Measurements from ENCODE around the gene TKT. TPM values are rescaled to one million over a fixed set of nuclear protein-coding genes. Genes with fewer than 3 reads are reported as not detected.
A peak's percentile ranks its signal among the peaks of the same experiment; 100 is the strongest.

The TKT gene
- total and polyA plus RNA-seq, 2 of the 8 experiments (the other 6 are each of a cell fraction or from before 2014, with no cell fraction given), result 418 to 986 TPM

DNA sequence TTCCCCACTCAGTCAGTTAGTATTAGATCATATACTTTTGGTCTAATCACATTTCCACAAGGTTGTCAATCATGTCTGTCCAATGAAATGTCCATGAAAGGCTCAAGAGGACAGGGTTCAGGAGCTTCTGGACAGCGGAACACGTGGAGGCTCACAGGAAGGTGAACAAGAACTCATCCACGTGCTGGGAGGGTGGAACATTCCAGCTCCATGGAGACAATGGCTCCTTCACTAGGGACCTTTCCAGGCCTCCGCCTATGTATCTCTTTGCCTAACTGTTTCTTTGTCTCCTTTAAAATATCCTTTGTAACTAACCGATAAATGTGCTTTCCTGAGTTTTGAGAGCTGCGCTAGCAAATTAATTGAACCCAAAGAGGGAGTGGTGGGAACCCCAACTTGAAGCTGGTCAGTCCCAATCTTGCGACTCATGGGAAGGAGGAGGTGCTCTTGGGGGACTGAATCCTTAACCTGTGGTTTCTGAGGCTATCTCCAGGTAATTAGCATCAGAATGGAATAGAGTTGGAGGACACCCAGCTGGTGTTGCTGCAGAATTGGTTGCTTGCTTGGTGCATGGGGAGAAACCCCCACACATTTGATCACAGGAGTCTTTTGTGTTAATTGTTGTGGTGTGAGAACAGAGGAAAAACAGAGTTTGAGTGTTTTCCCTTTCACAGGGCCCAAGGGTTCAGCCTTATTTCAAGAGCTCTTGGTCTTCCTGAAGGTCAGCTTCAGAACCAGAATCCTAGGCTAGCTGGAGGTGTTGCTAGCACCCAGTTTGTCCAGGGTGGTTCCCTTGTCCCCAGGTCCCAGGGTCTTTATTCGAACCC is 3.0 kb upstream of the TKT start:
- Histone ChIP-seq H2BK120ac (replicated peaks; ENCODE audit: low read depth, low read length) (peak overlapping the region; percentile 85), H2AK5ac (ENCODE audit: low read depth, low read length) (peak overlapping the region; percentile 89), H3K27me3 (replicated peaks in 1 of 4; ENCODE audit: control insufficient read depth in 3 of 4, extremely low read depth in 1 of 4, insufficient read depth in 3 of 4, low read length in 3 of 4) (no peaks in the 10 kb centered on the region), H2BK20ac (ENCODE audit: low read length) (peak overlapping the region; percentile 99), H4K8ac (ENCODE audit: extremely low read depth, insufficient read depth, low read length) (no peak overlapping the region), H4K5ac (ENCODE audit: insufficient read length, low read depth, low read length) (peak overlapping the region; percentile 53), H3K23me2 (ENCODE audit: low read depth, low read length) (peaks cover 8% of the 10 kb centered on the region), H4K20me1 (replicated peaks in 1 of 2; ENCODE audit: control insufficient read depth in 1 of 2, insufficient read depth in 2 of 2, low read length in 2 of 2) (peaks cover 9 to 10% of the 10 kb centered on the region in 2 experiments), H3K18ac (ENCODE audit: extremely low read depth, low read length) (peak overlapping the region; percentile 100), H3K9me3 (ENCODE audit: insufficient read depth in 2 of 2, low read depth in 1 of 2, low read length in 1 of 2) (no peaks in the 10 kb centered on the region), H3K4ac (replicated peaks; ENCODE audit: insufficient read length, low read depth, low read length) (peak overlapping the region; percentile 62), H3K79me1 (ENCODE audit: low read depth, low read length) (no peaks in the 10 kb centered on the region), H4K91ac (replicated peaks; ENCODE audit: insufficient read length, low read length) (peak overlapping the region; percentile 94), H3K4me2 (ENCODE audit: insufficient read depth in 1 of 2, low read depth in 2 of 2, low read length in 2 of 2) (peak overlapping the region; percentile 47 to 60), H2BK12ac (ENCODE audit: low read depth, low read length) (peak overlapping the region; percentile 98), H3K36me3 (ENCODE audit: control insufficient read depth in 2 of 4, insufficient read depth in 4 of 4, low read length in 3 of 4) (no peaks in the 10 kb centered on the region), H2BK15ac (ENCODE audit: low read length) (peak overlapping the region; percentile 99), H3K56ac (replicated peaks; ENCODE audit: insufficient read length, low read depth, low read length) (no peak overlapping the region), H3K4me3 (ENCODE audit: extremely low read depth in 1 of 4, insufficient read depth in 2 of 4, low read depth in 3 of 4, low read length in 4 of 4) (peak overlapping the region in 2 of 4 experiments; percentile 4 to 15; a peak in 3 of 8 replicates), H3K27ac (ENCODE audit: low read depth, low read length) (peak overlapping the region; percentile 74), H2AFZ (ENCODE audit: low read length) (no peak overlapping the region), H2BK5ac (ENCODE audit: low read depth, low read length) (peak overlapping the region; percentile 96; the same call in 1 of the 2 replicates), H3K14ac (ENCODE audit: insufficient read length) (no peak overlapping the region), H3K23ac (ENCODE audit: insufficient read length) (no peak overlapping the region), H3K4me1 (replicated peaks in 1 of 4; ENCODE audit: control insufficient read depth in 3 of 4, insufficient read depth in 4 of 4, low read length in 3 of 4) (peaks cover 4 to 21% (median 17%) of the 10 kb centered on the region in 4 experiments), H3K79me2 (ENCODE audit: control insufficient read depth in 1 of 2, insufficient read depth in 2 of 2, low read length in 2 of 2) (peaks cover 18 to 23% of the 10 kb centered on the region in 2 experiments), H3K9ac (replicated peaks in 1 of 4; ENCODE audit: extremely low read depth in 1 of 4, low read depth in 3 of 4, low read length in 3 of 4) (no peak overlapping the region; a peak in 3 of 7 replicates)
- FAIRE-seq (peak; percentile 96), DNase-seq (ENCODE audit: low read depth in 1 of 2, low spot score in 2 of 2) (no peak)
- WGBS, 2 experiments (ENCODE audit: extremely low coverage in 1 of 2, insufficient coverage in 1 of 2, insufficient read length in 1 of 2, insufficient replicate concordance in 2 of 2, low coverage in 1 of 2, low lambda C conversion rate in 2 of 2, missing lambda C conversion rate in 1 of 2), result 62% methylated on average over 8 of the region's 8 CpGs; no CpG with 5 or more reads in 1 of the 2 experiments
- CTCF ChIA-PET (ENCODE audit: partially characterized antibody), result interaction anchor here (0.7 to 3.5 kb wide), 12 partner anchors 10 to 235 kb away, joined by 3 to 13 read pairs (median 4); partner anchors contain the start of gene CACNA1D
- POLR2A ChIA-PET (ENCODE audit: partially characterized antibody), result interaction anchor here (1.0 to 20.5 kb wide), 12 partner anchors 10 to 589 kb away, joined by 3 to 449 read pairs (median 6); partner anchors contain the start of gene DCP1A
- TF ChIP-seq RAD21 (IDR thresholded peaks at IDR 0.05 in 1 of 2, conservative IDR thresholded peaks at IDR 0.05 in 1 of 2; ENCODE audit: low read depth in 2 of 2, low read length in 2 of 2) (no peak; a peak in 1 of 4 replicates), MAX (IDR thresholded peaks at IDR 0.05) (peak; percentile 82), NRF1 (IDR thresholded peaks at IDR 0.05; ENCODE audit: low read depth, low read length) (no peak), BACH1 (IDR thresholded peaks at IDR 0.05; ENCODE audit: low read length) (no peak), HDAC6 (IDR thresholded peaks at IDR 0.05; ENCODE audit: low read depth, low read length) (no peak), SRF (IDR thresholded peaks at IDR 0.05; ENCODE audit: low read depth, low read length) (no peak), POLR2A (IDR thresholded peaks at IDR 0.05; ENCODE audit: control extremely low read depth in 1 of 2, low read depth in 2 of 2, low read length in 2 of 2) (0 out of 3 replicates have a peak, but pooled peaks of 1 of the 2 experiments have one; percentile 35)
- TF ChIP-seq, protein P1, sequence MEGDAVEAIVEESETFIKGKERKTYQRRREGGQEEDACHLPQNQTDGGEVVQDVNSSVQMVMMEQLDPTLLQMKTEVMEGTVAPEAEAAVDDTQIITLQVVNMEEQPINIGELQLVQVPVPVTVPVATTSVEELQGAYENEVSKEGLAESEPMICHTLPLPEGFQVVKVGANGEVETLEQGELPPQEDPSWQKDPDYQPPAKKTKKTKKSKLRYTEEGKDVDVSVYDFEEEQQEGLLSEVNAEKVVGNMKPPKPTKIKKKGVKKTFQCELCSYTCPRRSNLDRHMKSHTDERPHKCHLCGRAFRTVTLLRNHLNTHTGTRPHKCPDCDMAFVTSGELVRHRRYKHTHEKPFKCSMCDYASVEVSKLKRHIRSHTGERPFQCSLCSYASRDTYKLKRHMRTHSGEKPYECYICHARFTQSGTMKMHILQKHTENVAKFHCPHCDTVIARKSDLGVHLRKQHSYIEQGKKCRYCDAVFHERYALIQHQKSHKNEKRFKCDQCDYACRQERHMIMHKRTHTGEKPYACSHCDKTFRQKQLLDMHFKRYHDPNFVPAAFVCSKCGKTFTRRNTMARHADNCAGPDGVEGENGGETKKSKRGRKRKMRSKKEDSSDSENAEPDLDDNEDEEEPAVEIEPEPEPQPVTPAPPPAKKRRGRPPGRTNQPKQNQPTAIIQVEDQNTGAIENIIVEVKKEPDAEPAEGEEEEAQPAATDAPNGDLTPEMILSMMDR (IDR thresholded peaks at IDR 0.05; ENCODE audit: control extremely low read depth in 1 of 3, insufficient read depth in 1 of 3, low read depth in 1 of 3, low read length in 3 of 3), result peak in 1 of 3 experiments; percentile 12; a peak in 1 of 4 replicates

Measured in H1 (cell line).